ENCODE results near the gene LENEP. TPM values are rescaled to one million over a fixed set of nuclear protein-coding genes. Genes with fewer than 3 reads are reported as not detected.

LENEP gene
- polyA plus RNA-seq, 4 donors, result 0.27 to 1.4 (median 0.60) TPM

GRCh38 chr1:155022136-155022926 lies 28.9 kb downstream of the LENEP start:
- no peak for DNase-seq (ENCODE audit: low read depth in 4 of 4, low spot score in 2 of 4)

- DNase-seq (ENCODE audit: low read depth in 4 of 4, low spot score in 2 of 4), result no peak
Observed at GRCh38 chr1:155022927-155023236, 29.5 kb downstream of the LENEP start.

- no peak for DNase-seq (ENCODE audit: low read depth in 4 of 4, low spot score in 2 of 4)
Observed at GRCh38 chr1:155023627-155024026, 30.2 kb downstream of the LENEP start.

DNA sequence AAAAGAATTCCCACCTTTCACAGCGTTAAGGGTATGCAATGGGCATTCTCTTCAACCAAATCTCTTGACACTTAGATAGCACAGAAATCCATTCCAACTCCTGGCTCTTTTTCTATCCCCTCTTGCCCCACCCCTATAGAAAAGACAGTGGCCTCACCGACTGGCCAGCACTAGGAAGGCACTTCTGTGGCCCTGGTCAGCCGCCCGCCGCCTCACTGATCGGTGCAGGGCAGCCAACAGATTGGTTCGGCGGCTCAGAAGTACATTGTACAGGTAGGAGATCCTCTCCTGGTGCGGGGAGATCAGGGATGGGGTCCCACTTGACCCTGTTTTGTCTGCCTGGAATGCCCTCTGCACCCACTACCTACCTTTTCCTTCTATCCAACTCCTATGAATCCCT lies 30.9 kb downstream of the LENEP start:
- no peak for DNase-seq (ENCODE audit: low read depth in 4 of 4, low spot score in 2 of 4)

- DNase-seq (ENCODE audit: low read depth in 4 of 4, low spot score in 2 of 4), result no peak
Observed at GRCh38 chr1:155026154-155026553, 32.8 kb downstream of the LENEP start.

DNA sequence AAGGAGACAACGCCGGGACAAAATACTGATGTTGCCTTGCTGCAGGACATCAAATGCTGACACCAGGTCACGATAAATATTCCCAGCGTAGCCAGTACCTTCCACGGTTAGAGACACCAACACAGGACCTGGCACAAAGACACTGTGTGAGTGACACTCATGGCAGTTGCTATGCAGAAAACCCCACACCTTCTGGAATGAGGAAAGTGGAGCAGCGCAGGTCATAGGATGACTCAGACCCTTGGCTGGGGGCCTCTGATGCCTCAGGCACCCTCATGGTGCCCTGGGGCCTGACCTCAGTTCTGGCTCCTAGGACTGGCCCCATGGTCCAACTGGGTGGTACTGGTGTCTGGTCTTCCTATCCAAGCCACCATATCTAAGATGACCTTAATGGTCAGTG lies 33.2 kb downstream of the LENEP start:
- no peak for DNase-seq (ENCODE audit: low read depth in 4 of 4, low spot score in 2 of 4)

GRCh38 chr1:155029513-155030242 lies 36.3 kb downstream of the LENEP start:
- no peak for DNase-seq (ENCODE audit: low read depth in 4 of 4, low spot score in 2 of 4)

DNA sequence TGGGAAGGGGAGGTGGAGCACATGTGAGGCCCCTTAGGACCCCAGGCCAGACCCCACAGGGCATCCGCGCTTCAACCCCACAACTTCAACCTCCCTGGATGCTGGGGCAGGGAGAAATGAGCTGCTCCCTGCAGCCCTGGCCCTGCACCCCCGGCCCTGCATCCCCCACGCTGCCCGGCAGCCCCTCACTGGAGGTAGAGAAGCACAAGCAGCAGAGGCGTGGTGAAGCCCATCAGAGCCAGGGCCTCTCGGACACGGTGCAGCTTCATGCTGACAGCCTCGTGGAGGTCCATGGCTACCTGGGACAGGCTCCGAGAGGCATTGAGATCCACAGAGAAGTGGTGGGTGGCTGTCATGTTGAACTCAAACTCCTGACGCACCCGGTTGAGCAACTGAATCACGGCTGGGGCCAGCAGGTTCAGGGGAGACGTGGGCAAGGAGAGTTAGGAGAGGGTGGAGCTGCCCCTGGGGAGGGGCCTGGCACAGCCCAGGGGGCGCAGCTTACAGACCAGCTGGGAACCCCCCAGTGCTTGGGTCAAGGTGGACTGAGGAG lies 36.9 kb downstream of the LENEP start:
- no peak for DNase-seq (ENCODE audit: low read depth in 4 of 4, low spot score in 2 of 4)

DNA sequence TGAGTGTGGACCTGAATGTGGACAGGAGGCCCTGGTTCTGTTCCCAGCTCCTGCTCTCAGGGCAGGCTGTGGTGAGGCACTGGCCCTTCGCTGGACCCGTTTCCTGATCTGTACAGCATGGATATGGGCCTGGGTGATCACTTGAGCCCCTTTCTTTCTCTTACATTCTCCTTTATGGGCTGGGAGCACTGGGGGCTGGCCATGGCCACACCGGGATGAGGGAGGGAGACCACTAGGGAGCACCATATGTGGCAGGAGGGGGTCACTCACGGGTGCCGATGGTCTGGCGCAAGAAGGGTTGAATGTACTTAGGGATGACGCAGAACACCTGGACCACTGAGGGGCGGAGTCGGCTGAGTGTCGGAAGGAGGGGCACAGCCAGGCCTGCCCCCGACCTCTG lies 37.5 kb downstream of the LENEP start:
- no peak for DNase-seq (ENCODE audit: low read depth in 4 of 4, low spot score in 2 of 4)

GRCh38 chr1:155032886-155033285 lies 39.5 kb downstream of the LENEP start:
- DNase-seq (ENCODE audit: low read depth in 4 of 4, low spot score in 2 of 4), result no peak

DNA sequence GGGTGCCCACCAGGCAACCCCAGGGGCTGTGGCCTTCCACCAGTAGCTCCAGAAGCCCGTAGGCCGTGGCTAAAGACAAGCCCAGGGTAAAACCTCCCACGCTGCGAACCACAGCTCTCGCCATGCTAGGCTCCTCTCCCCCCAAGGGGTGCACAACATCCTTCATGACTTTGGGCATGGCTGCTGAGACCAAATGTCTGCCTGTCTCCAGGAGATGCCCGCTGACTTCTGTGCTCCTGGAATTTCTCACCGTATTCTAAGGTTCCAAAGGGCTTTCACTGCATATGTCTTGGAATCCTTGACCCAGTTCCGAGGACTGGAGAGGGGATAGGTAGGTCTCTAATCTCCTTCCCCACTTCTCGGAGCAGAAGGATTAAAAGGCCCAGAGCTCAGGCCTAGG lies 40.1 kb downstream of the LENEP start, which contains the start of the genes DCST1 and DCST2:
Gene DCST1 (plus strand): TSS at position 301 of the 400 bp plus-strand sequence. CDS start 213 bp downstream, outside the sequence.
Gene DCST2 (minus strand): TSS at position 258 of the 400 bp plus-strand sequence. CDS start 80 bp downstream, at position 178.
- no peak for DNase-seq (ENCODE audit: low read depth in 4 of 4, low spot score in 2 of 4)

- no peak for DNase-seq (ENCODE audit: low read depth in 4 of 4, low spot score in 2 of 4)
Observed at GRCh38 chr1:155034318-155035208, 41.2 kb downstream of the LENEP start.

GRCh38 chr1:155035936-155036335 lies 42.5 kb downstream of the LENEP start:
- DNase-seq (ENCODE audit: low read depth in 4 of 4, low spot score in 2 of 4), result no peak

DNA sequence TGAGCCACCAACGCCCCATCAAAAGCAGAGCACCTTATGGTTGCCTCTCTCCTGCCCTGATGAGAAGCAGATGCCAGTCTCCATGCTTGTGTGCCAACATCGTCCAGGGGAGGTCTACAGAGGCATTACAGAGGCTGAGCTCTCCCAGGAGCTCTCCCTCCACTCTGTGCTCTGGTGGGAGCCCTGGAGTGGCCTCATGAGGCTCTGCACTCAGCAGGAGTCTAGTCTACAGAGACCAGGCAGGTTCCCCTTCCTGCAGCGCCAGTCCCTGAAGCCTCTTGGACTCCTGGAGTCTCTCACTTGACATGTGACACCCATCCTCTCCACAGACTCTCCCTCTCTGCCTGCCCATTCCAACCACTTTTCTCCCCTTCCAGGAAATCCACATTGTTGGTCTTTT lies 43.7 kb downstream of the LENEP start:
- DNase-seq (ENCODE audit: low read depth in 4 of 4, low spot score in 2 of 4), result no peak

- no peak for DNase-seq (ENCODE audit: low read depth in 4 of 4, low spot score in 2 of 4)
Observed at GRCh38 chr1:155037851-155038441, 44.6 kb downstream of the LENEP start.

GRCh38 chr1:155038602-155039307 lies 45.4 kb downstream of the LENEP start:
- DNase-seq (ENCODE audit: low read depth in 4 of 4, low spot score in 2 of 4), result no peak

- DNase-seq (ENCODE audit: low read depth in 4 of 4, low spot score in 2 of 4), result no peak
Observed at GRCh38 chr1:155039308-155039669, 45.9 kb downstream of the LENEP start.

- DNase-seq (ENCODE audit: low read depth in 4 of 4, low spot score in 2 of 4), result no peak
Observed at GRCh38 chr1:155040358-155041093, 47.1 kb downstream of the LENEP start.

GRCh38 chr1:155042789-155043188 lies 49.4 kb downstream of the LENEP start:
- no peak for DNase-seq (ENCODE audit: low read depth in 4 of 4, low spot score in 2 of 4)

Data from left renal cortex interstitium (tissue), 4 donors.